Measurements from ENCODE around the gene OR2S2. TPM values are rescaled to one million over a fixed set of nuclear protein-coding genes. Genes with fewer than 3 reads are reported as not detected.
"Not testable (repeated sequence)": the region's sequence is repeated elsewhere in the genome, so short reads cannot be mapped to it uniquely, and the experiment has no call there.

Gene OR2S2
- total RNA-seq, 1 experiment from 2014 or later: not detected

DNA sequence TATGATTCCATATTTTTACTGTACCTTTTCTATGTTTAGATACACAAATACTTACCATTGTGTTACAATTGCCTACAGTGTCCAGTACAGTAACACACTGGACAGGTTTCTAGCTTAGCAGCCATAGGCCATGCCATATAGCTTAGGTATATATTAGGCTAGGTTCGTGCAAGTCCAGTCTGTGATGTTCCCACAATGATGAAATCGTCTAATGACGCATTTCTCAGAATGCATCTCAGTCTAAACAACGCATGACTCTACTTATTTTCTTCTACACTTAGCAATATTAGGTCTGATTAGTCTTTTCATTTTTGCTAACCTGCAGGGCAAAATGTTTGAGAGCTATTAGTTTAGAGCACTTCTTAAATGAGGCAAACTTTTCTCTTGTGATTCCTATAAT is 22.7 kb downstream of the OR2S2 start:
- Histone ChIP-seq H3K27ac (peak overlapping the region; percentile 84), H3K4me3 (no peak overlapping the region), H3K9me3 (replicated peaks) (no peaks in the 10 kb centered on the region), H3K4me1 (replicated peaks) (peaks cover 27% of the 10 kb centered on the region), H3K36me3 (no peaks in the 10 kb centered on the region), H3K27me3 (replicated peaks) (no peaks in the 10 kb centered on the region)
- no peak for DNase-seq (ENCODE audit: low read depth in 1 of 2, low spot score in 2 of 2)

DNA sequence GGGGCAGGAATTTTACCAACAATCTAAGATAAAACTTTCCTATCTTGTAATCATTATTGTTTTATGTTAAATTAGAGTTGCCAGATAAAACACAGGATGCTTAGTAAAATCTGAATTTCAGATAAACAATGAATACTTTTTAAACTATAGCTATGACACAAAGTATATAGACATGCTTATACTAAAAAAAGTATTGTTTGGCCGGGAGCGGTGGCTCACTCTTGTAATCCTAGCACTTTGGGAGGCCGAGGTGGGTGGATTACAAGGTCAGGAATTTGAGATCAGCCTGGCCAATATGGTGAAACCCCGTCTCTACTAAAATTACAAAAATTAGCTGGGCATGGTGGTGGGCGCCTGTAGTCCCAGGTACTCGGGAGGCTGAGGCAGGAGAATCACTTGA is 23.9 kb downstream of the OR2S2 start:
- H3K27ac ChIP-seq; H3K36me3 ChIP-seq; H3K4me3 ChIP-seq; H3K27me3 ChIP-seq (replicated peaks); H3K9me3 ChIP-seq (replicated peaks); DNase-seq (ENCODE audit: low read depth in 1 of 2, low spot score in 2 of 2): not testable (repeated sequence)
- peaks cover 27% of the 10 kb centered on the region for H3K4me1 ChIP-seq (replicated peaks)

DNA sequence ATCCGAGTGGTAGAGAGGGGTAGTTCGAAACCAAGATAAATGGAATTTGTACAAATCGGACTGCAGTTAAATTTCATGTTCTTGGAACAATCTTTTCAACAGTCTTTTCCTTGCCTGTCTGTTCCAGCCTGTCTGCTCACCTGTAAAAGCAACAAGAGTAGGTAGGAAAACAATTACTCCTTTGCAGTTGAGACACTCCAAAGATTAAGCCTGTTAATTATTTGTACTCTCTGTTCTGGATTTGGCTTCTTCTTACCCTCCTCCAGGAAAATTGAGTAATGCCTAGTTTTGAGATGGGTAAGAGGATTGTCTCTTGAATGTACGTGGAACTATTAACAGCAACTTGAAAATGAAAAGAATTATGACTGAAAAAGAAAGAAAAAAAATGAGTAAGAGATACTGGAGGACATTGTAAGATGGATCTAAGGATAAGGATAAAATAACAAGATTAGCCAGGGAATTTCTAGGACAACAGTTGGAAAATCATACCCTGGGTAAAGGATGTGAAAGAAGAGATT is 24.3 kb downstream of the OR2S2 start:
- DNase-seq (ENCODE audit: low read depth in 1 of 2, low spot score in 2 of 2): no peak
- H3K36me3 ChIP-seq: no peaks in the 10 kb centered on the region
- H3K9me3 ChIP-seq (replicated peaks): no peaks in the 10 kb centered on the region
- H3K27me3 ChIP-seq (replicated peaks): no peaks in the 10 kb centered on the region
- H3K4me3 ChIP-seq: no peak overlapping the region
- peaks cover 27% of the 10 kb centered on the region for H3K4me1 ChIP-seq (replicated peaks)
- no peak overlapping the region for H3K27ac ChIP-seq

DNA sequence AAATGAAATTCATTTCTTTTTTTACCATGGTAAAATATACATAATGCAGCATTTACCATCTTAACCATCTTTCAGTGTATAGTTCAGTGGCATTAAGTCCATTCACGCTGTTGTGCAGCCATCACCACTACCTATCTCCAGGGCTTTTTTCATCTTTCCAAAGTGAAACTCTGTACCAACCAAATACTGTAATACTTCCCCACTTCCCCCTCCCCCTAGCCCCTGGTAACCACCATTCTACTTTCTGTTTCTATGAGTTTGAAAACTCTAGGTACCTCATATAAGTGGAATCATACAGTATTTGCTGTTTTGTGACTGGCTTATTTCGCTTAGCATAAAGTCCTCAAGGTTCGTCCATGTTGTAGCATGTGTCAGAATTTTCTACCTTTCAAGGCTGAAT is 25.2 kb downstream of the OR2S2 start:
- Histone ChIP-seq H3K36me3 (no peaks in the 10 kb centered on the region), H3K4me3 (no peak overlapping the region), H3K27me3 (replicated peaks) (no peaks in the 10 kb centered on the region), H3K9me3 (replicated peaks) (no peaks in the 10 kb centered on the region), H3K4me1 (replicated peaks) (peaks cover 27% of the 10 kb centered on the region), H3K27ac (no peak overlapping the region)
- DNase-seq (ENCODE audit: low read depth in 1 of 2, low spot score in 2 of 2): no peak

DNA sequence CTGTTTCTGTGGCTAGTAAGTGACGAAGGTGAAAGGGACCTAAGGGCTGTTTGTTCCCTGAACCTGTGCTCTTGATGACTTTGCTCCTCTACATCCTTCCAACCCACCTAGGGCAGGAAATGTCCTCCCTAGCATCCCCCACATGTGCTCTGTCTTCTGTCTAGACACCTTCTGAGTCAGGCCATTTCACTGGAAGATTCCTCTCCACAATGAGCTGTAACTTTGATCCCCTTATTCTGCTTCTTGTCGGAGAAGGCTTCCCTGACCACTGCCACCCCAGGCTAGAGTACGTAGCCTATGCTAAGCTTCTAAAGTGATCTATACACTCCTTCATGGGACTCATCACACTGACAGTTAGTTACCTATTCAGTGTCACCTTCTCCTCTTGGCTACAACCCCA is 27.0 kb downstream of the OR2S2 start:
- Histone ChIP-seq H3K27ac (no peak overlapping the region), H3K9me3 (replicated peaks) (no peaks in the 10 kb centered on the region), H3K4me1 (replicated peaks) (peaks cover 11% of the 10 kb centered on the region), H3K4me3 (no peak overlapping the region), H3K27me3 (replicated peaks) (no peaks in the 10 kb centered on the region), H3K36me3 (no peaks in the 10 kb centered on the region)
- DNase-seq (ENCODE audit: low read depth in 1 of 2, low spot score in 2 of 2): no peak

DNA sequence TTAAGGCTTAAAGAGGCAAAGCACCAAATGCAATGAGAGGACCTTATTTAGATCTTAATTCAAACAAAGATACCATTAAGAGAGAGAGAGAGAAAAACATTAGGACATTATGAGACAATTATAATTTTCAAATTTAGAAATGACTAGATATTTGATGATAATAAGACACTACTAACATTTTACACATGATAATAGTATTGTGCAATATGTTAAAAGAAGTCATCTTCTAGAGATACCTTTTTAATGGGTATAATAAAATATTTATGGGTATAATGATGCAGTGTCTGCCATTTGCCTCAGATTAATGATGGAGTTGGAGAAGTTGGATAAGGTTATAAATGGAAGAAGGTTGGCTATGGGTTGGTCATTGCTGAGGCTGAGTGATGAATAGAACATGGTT is 27.4 kb downstream of the OR2S2 start:
- Histone ChIP-seq H3K36me3 (no peaks in the 10 kb centered on the region), H3K27ac (no peak overlapping the region), H3K27me3 (replicated peaks) (no peaks in the 10 kb centered on the region), H3K4me3 (no peak overlapping the region), H3K4me1 (replicated peaks) (peaks cover 6% of the 10 kb centered on the region), H3K9me3 (replicated peaks) (no peaks in the 10 kb centered on the region)
- no peak for DNase-seq (ENCODE audit: low read depth in 1 of 2, low spot score in 2 of 2)

DNA sequence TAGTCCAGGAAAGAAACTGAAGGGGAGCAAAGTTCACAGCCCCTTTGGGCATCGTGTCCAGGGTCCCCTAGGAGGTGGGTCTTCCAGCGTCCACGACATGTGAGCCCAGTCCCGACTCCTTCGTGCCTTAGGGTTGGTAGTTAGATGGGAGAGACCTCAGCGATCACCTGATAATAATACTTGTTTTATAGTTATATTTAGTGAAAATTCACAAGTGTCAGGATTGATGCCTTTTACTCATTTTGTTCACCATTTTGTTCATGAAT is 28.6 kb downstream of the OR2S2 start:
- H3K27me3 ChIP-seq (replicated peaks): no peaks in the 10 kb centered on the region
- no peaks in the 10 kb centered on the region; the same call in 1 of the 2 replicates for H3K9me3 ChIP-seq (replicated peaks)
- H3K4me3 ChIP-seq: no peak overlapping the region
- no peak overlapping the region for H3K27ac ChIP-seq
- DNase-seq (ENCODE audit: low read depth in 1 of 2, low spot score in 2 of 2): no peak
- peaks cover 10% of the 10 kb centered on the region for H3K4me1 ChIP-seq (replicated peaks)
- no peaks in the 10 kb centered on the region for H3K36me3 ChIP-seq

DNA sequence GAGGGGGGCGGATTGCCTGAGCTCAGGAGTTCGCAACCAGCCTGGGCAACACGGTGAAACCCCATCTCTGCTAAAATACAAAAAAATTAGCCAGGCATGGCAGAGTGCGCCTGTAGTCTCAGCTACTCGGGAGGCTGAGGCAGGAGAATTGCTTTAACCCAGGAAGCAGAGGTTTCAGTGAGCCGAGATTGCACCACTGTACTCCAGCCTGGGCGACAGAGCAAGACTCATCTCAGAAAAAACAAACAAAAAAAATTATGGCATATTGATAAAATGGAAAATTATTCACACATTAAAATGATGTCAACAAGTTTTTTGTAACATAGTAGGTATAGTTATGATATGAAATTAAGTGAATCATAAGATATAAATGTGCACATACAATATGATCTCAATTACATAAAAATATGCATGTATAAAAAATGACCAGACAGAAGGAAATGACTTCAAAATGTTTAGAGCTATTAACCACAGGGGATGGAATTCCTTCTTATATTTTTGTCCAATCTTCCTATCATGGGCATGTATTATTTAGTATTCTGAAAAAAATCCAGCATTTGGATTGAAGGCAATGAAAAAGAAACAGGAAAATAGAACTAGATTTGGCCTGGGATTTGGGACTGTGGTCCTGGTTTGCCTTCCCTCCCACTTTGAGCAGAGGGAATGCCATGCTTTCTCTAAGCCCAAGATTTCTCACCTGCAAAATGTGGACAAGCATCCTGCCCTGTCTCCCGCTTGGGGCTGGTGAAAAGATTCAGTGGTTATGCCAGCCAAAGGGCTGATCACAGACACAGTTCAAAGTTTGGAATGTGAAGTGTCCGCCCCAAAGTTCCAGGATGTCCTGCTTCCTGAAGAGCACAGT is 29.1 kb downstream of the OR2S2 start:
- Histone ChIP-seq H3K27ac (no peak overlapping the region), H3K36me3 (no peaks in the 10 kb centered on the region), H3K27me3 (replicated peaks) (no peaks in the 10 kb centered on the region), H3K9me3 (replicated peaks) (no peaks in the 10 kb centered on the region; the same call in 1 of the 2 replicates), H3K4me1 (replicated peaks) (peaks cover 15% of the 10 kb centered on the region), H3K4me3 (no peak overlapping the region)
- no peak for DNase-seq (ENCODE audit: low read depth in 1 of 2, low spot score in 2 of 2)

DNA sequence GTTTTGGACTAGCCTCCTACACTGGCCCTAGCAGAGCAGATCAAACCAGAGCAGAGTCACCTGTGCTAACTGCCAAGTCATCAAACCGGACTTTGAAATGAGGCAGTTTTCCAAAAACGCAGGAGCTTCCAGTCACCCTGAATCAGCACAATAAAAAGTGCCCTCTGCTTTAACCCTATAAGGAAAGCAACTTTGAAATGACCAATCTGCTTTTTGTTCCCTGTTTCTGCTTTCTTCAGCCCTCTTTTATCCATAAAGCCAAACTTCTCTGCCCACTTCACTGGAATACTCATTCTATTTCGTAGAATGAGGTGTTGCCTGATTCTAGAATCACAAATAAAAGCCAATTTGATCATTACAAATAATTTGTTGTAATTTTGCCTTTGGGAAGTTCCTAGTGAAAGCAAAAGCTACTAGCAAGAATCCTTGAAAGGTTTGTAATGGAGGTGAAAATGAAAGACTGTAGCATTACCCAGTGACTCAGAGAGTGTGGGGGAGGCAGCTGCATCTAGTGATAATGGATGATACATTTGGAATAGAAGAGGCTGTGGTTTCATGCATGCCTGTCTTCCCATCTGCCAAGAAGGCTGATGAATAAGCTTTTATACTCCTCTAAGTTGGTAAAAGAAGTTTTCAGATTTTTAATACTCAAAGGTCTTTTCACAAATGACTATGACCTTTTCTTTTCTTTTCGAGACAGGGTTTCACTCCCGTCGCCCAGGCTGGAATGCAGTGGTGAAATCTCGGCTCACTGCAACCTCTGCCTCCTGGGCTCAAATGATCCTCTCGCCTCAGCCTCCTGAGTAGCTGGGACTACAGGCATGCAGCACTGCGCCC is 33.8 kb downstream of the OR2S2 start:
- Histone ChIP-seq H3K27me3 (replicated peaks) (no peaks in the 10 kb centered on the region), H3K36me3 (no peaks in the 10 kb centered on the region), H3K27ac (peak overlapping the region; percentile 95), H3K9me3 (replicated peaks) (no peaks in the 10 kb centered on the region; the same call in 1 of the 2 replicates), H3K4me3 (no peak overlapping the region), H3K4me1 (replicated peaks) (peaks cover 22% of the 10 kb centered on the region)
- DNase-seq (ENCODE audit: low read depth in 1 of 2, low spot score in 2 of 2): peak; percentile 61 to 74

DNA sequence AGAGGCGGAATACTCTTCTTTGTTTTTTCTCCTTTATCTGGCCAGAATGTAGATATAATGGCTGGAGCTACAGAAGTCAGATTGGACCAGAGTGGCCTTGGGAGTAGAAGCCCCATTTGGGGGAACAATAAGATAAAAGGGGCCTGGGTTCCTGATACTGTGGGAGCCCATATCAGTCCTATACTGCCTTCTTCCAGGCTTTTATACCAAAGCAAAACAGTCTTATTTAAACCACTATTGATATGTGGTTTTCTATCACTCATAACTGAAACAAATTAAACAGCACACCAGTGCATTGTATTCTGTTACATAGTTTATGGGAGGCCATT is 34.4 kb downstream of the OR2S2 start:
- no peaks in the 10 kb centered on the region for H3K27me3 ChIP-seq (replicated peaks)
- H3K9me3 ChIP-seq (replicated peaks): no peaks in the 10 kb centered on the region; the same call in 1 of the 2 replicates
- H3K4me1 ChIP-seq (replicated peaks): peaks cover 22% of the 10 kb centered on the region
- H3K27ac ChIP-seq: peak overlapping the region; percentile 95
- no peaks in the 10 kb centered on the region for H3K36me3 ChIP-seq
- H3K4me3 ChIP-seq: no peak overlapping the region
- no peak for DNase-seq (ENCODE audit: low read depth in 1 of 2, low spot score in 2 of 2)

DNA sequence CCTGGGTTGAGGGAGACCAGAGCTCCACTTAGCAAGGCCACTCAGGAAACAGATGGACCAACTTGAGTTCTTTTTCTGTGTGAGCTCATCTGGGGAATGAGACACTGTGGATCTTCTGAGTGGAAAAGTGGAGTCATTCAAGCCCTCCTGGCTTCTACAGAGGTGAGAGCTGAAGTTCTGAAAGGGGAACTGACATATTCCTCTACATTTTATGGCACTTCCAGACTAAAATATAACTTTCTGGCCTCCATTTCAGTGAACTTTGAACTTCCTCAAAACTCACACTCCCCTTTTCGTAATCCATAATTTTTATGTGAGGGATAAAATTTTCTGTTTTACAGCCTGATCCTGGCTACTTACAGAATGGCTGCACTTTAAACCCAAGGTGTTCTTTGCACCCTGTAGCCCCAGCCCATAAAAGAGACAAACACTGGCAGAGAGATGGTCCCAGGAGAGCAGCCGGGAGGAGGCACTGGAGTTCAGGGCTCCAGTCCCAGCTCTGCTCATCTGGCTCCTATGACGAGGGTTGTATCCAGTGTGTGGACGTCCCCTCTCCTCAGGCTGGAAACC is 37.8 kb downstream of the OR2S2 start:
- peaks cover 20% of the 10 kb centered on the region for H3K4me1 ChIP-seq (replicated peaks)
- no peaks in the 10 kb centered on the region for H3K36me3 ChIP-seq
- H3K27me3 ChIP-seq (replicated peaks): no peaks in the 10 kb centered on the region
- H3K4me3 ChIP-seq: no peak overlapping the region
- DNase-seq (ENCODE audit: low read depth in 1 of 2, low spot score in 2 of 2): no peak
- H3K27ac ChIP-seq: no peak overlapping the region
- no peaks in the 10 kb centered on the region; the same call in 1 of the 2 replicates for H3K9me3 ChIP-seq (replicated peaks)

DNA sequence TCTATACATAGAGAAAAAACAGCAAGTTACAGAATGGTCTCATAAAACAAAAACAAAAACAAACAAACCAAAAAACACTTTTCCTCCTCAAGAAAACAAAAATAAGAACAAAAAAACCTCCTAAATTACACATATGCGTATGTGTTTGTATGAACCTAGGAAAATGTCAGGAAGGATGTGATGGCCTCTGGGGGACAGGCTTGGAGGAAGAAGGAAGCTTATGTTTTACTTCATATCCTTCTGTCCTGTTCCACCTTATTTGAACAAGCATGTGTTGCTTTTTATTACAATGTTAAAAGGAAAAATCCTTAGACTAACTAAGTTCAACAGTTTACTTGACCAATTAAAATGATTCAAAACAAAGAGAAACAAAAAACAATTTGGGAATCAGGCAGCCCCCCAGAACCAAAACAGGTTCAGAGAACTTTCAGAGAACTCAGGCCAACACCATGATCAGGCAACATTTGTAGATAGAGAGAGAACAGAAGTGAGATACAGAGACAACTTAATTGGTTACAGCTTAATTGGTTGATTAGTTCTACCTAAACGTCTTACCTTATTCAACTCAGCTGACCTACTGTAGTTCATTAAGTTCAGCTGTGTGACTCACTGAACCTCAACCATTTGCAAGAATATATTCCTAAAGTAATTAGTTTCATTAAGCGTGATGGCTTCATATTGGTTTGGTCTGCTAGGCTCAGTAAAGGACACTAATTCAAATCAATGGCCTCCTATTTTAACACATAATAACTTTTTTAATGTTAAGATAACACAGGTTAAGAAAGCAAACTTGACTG is 38.5 kb downstream of the OR2S2 start:
- no peak overlapping the region for H3K4me3 ChIP-seq
- no peak for DNase-seq (ENCODE audit: low read depth in 1 of 2, low spot score in 2 of 2)

DNA sequence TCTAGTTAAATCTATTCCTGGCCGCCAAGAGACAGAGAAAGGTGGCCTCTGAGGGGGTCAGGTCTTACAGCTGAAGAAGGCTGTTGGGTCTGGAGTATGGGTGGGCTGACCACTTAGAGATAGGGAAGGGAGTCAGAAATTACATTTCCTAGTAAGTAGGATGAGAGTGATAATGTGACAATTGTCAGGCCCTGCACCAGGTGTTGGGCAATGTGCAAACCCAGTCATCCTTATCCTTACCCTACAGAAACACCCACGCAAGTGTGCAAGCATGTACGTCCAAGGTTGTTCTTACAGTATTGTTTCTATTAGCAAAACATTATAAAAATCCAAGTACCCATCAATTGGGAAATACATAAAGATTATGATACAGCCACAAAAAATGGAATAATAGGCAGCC is 39.2 kb downstream of the OR2S2 start:
- H3K4me3 ChIP-seq: no peak overlapping the region

More for the DNA sequence above, 38.5 kb downstream of the OR2S2 start:
- Histone ChIP-seq H3K27ac (no peak overlapping the region), H3K4me1 (replicated peaks) (peaks cover 13% of the 10 kb centered on the region), H3K36me3 (no peaks in the 10 kb centered on the region), H3K9me3 (replicated peaks) (no peaks in the 10 kb centered on the region), H3K27me3 (replicated peaks) (no peaks in the 10 kb centered on the region)

More for the DNA sequence above, 39.2 kb downstream of the OR2S2 start:
- no peaks in the 10 kb centered on the region for H3K9me3 ChIP-seq (replicated peaks)
- H3K27me3 ChIP-seq (replicated peaks): no peaks in the 10 kb centered on the region
- no peaks in the 10 kb centered on the region for H3K36me3 ChIP-seq
- peaks cover 6% of the 10 kb centered on the region for H3K4me1 ChIP-seq (replicated peaks)
- no peak for DNase-seq (ENCODE audit: low read depth in 1 of 2, low spot score in 2 of 2)
- no peak overlapping the region for H3K27ac ChIP-seq
